K562 treated with DMSO at 1 percent for 4 hours (cell line): ENCODE measurements around the gene SORCS2. TPM values are rescaled to one million over a fixed set of nuclear protein-coding genes. Genes with fewer than 3 reads are reported as not detected.

Experiments
- total RNA-seq: library from RNA; unstranded; fragments of 300-600 nt; gene quantifications from 2 replicates; pipeline ENCODE4 v1.2.3, GENCODE V29; 2022; ENCODE audit not compliant: insufficient read depth

Gene SORCS2
- total RNA-seq, result not detected in 2 replicates

GRCh38 chr4:7192252-7193029 is at the start of gene SORCS2:
Gene SORCS2, plus strand, starts transcription at chr4:7192538.

GRCh38 chr4:7434766-7435150 is 242.4 kb downstream of the SORCS2 start, which contains the start of gene PSAPL1:
Gene PSAPL1, minus strand, starts transcription at chr4:7434930. Its CDS starts 51 bp downstream, at chr4:7434879.

Other genes starting within 250 kb of the SORCS2 start
- 14.6 and 17.7 TPM in 2 replicates for gene TADA2B, start 149.2 kb upstream of the SORCS2 start, total RNA-seq
- gene GRPEL1, start 124.5 kb upstream of the SORCS2 start, total RNA-seq, result 14.0 and 19.1 TPM in 2 replicates
- gene PSAPL1, start 242.4 kb downstream of the SORCS2 start, total RNA-seq, result not detected in 2 replicates